ENCODE measurements around the gene MED13L. TPM values are rescaled to one million over a fixed set of nuclear protein-coding genes. Genes with fewer than 3 reads are reported as not detected.

MED13L gene
- total RNA-seq, 3 donors from 2014 or later, result 248 to 387 (median 279) TPM

DNA sequence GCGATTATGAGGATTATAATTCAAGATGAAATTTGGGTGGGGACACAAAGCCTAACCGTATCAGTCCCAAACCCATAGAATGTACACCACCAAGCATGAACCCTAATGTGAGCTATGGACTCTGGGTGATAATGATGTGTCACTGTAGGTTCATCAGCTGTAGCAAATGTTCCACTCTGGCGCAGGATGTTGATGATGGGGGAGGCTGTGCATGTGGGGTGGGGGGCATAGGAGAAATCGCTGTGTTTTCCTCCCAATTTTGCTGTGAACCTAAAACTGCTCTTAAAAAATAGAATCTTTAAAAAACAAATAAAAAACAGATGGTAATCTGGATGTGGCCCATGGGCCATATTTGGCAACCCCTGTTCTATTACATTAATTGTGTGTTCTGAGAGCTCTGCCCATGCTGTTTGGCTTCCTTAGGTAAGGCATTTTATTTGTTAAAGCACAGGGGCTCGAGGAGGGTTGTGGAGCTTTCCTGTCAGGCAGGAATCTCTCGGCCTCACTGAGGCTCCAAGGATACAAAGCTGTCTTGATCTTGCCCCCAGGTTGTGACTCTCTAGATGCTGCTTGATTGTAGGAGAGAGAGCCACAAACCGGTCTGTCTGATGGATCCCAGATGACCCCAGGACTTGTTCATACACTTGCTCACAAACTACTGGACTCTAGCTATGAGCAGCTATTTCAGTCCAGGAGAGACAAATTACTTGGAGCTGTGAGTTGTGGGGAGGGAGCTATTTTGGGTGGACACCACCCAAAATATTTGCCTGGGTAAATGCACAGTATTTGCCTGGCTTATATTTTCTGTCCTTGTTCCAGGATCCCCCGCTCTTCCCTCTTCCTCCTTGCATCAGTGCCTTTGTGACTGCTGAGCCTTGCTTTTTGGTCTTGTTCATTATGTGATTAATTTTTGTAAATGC, 340.2 kb downstream of the MED13L start:
- Histone ChIP-seq H3K27me3 (no peaks in the 10 kb centered on the region), H3K27ac (peak overlapping the region in 1 of 2 donors; percentile 3), H3K4me1 (no peaks in the 10 kb centered on the region), H3K4me3 (no peak overlapping the region), H3K9me3 (no peaks in the 10 kb centered on the region), H3K36me3 (no peaks in the 10 kb centered on the region)
- no peak for DNase-seq (ENCODE audit: low spot score in 2 of 2)
- intact Hi-C loops (cut with DNase I; ENCODE audit: low total_unique reads), result no loop called here
- TF ChIP-seq POLR2AphosphoS5 (IDR thresholded peaks at IDR 0.05) (no peak), POLR2A (IDR thresholded peaks at IDR 0.05) (no peak)
- TF ChIP-seq, protein P1, sequence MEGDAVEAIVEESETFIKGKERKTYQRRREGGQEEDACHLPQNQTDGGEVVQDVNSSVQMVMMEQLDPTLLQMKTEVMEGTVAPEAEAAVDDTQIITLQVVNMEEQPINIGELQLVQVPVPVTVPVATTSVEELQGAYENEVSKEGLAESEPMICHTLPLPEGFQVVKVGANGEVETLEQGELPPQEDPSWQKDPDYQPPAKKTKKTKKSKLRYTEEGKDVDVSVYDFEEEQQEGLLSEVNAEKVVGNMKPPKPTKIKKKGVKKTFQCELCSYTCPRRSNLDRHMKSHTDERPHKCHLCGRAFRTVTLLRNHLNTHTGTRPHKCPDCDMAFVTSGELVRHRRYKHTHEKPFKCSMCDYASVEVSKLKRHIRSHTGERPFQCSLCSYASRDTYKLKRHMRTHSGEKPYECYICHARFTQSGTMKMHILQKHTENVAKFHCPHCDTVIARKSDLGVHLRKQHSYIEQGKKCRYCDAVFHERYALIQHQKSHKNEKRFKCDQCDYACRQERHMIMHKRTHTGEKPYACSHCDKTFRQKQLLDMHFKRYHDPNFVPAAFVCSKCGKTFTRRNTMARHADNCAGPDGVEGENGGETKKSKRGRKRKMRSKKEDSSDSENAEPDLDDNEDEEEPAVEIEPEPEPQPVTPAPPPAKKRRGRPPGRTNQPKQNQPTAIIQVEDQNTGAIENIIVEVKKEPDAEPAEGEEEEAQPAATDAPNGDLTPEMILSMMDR (IDR thresholded peaks at IDR 0.05), result no peak

DNA sequence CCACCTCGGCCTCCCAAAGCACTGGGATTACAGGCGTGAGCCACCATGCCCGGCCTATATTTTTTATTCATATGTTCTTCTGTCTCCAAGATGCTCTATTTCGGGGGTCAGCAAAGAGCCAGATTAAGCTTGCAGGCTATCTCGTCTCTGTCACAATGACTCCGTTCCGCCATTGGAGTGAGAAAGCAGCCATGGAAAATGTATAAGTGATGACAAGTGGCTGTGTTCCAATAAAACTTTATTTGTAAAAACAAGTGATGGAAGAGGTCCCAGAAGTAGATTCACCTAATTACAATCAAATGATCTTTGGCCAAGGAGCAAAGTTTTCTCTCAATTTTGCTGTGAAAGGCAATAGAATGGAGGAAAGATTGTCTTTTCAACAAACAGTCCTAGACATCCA, 342.6 kb downstream of the MED13L start:
- Histone ChIP-seq H3K4me3 (no peak overlapping the region), H3K36me3 (no peaks in the 10 kb centered on the region), H3K9me3 (no peaks in the 10 kb centered on the region), H3K27ac (no peak overlapping the region), H3K27me3 (no peaks in the 10 kb centered on the region), H3K4me1 (no peaks in the 10 kb centered on the region)
- intact Hi-C loops (cut with DNase I; ENCODE audit: low total_unique reads), result no loop called here
- no peak for DNase-seq (ENCODE audit: low spot score in 2 of 2)
- TF ChIP-seq POLR2A (IDR thresholded peaks at IDR 0.05) (no peak), POLR2AphosphoS5 (IDR thresholded peaks at IDR 0.05) (no peak)
- TF ChIP-seq, protein P1 (IDR thresholded peaks at IDR 0.05), result no peak

DNA sequence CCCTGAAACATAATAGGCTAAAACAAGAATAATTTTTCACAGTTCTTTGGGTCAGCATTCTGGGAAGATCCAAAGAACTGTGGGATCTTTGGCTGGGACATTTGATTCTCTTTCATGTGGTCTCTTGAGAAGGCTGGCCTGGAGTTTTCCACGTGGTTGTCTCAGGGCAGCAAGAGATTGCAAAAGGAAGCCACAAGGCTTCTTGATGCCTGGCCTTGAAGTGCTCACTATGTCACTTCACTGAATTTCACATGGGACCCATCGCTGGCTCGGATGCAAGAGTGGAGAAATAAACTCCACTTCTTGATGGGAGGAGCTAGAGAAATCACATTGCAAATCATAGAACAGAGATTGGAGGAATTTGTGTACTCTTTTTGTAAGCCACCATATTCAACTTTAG, 343.4 kb downstream of the MED13L start:
- Histone ChIP-seq H3K27ac (no peak overlapping the region), H3K36me3 (no peaks in the 10 kb centered on the region), H3K4me3 (no peak overlapping the region), H3K9me3 (no peaks in the 10 kb centered on the region), H3K27me3 (no peaks in the 10 kb centered on the region), H3K4me1 (no peaks in the 10 kb centered on the region)
- TF ChIP-seq POLR2AphosphoS5 (IDR thresholded peaks at IDR 0.05) (peak; percentile 38 to 77 (median 66)), POLR2A (IDR thresholded peaks at IDR 0.05) (no peak)
- TF ChIP-seq, protein P1 (IDR thresholded peaks at IDR 0.05), result no peak
- DNase-seq (ENCODE audit: low spot score in 2 of 2), result peak in 1 of 2 donors; percentile 32
- intact Hi-C loops (cut with DNase I; ENCODE audit: low total_unique reads), result no loop called here

DNA sequence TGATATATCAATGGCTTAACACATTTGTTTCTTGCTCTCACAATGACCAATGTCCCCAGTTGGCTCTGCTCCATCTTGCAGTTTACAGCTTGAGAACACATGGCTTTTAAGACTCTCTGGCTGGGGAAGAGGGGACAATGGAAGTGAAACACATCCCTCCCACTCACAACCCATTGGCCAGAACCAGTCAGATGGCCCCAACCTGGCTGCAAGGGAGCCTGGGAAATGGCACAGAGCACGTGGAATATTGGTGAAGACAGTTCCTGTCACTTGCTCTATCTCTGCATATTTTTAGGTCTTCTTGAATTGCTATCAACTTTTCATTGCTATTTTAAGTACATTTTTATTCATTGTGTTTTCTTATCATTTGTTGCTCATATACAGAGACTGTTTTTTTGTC, 345.4 kb downstream of the MED13L start:
- Histone ChIP-seq H3K27ac (no peak overlapping the region), H3K9me3 (no peaks in the 10 kb centered on the region), H3K27me3 (no peaks in the 10 kb centered on the region), H3K4me1 (no peaks in the 10 kb centered on the region), H3K36me3 (no peaks in the 10 kb centered on the region), H3K4me3 (no peak overlapping the region)
- intact Hi-C loops (cut with DNase I; ENCODE audit: low total_unique reads), result no loop called here
- TF ChIP-seq POLR2AphosphoS5 (IDR thresholded peaks at IDR 0.05) (no peak), POLR2A (IDR thresholded peaks at IDR 0.05) (no peak)
- TF ChIP-seq, protein P1 (IDR thresholded peaks at IDR 0.05), result no peak
- no peak for DNase-seq (ENCODE audit: low spot score in 2 of 2)

DNA sequence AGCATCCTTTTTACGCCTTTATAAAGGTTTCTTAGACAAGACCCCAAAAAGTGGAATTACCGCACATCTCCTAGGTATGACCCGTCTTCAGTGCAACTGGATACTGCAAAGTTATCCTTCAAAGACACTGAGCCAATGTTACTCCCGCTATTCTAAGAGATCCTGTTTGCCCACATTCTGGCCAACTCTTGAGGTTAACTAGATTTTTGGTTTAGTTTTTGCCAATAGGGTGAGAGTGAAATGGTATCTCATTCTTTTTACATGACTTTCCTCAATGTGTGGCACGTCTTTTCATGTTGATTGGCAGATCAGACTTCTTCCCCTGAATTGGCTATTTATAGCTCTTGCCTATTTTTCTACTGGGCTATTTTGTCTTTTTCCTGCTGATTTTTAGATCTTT, 347.2 kb downstream of the MED13L start:
- no peak for DNase-seq (ENCODE audit: low spot score in 2 of 2)
- Histone ChIP-seq H3K4me1 (no peaks in the 10 kb centered on the region), H3K4me3 (no peak overlapping the region), H3K9me3 (no peaks in the 10 kb centered on the region), H3K27ac (no peak overlapping the region), H3K27me3 (no peaks in the 10 kb centered on the region), H3K36me3 (no peaks in the 10 kb centered on the region)
- intact Hi-C loops (cut with DNase I; ENCODE audit: low total_unique reads), result no loop called here
- TF ChIP-seq, protein P1 (IDR thresholded peaks at IDR 0.05), result no peak
- TF ChIP-seq POLR2A (IDR thresholded peaks at IDR 0.05) (no peak), POLR2AphosphoS5 (IDR thresholded peaks at IDR 0.05) (no peak)

Data from breast epithelium (tissue), 4 donors.